Esophagus muscularis mucosa (tissue), 4 donors: ENCODE measurements around the gene SLC15A1. TPM values are rescaled to one million over a fixed set of nuclear protein-coding genes. Genes with fewer than 3 reads are reported as not detected.

ENCODE experiments used
- DNase-seq: peaks from one replicate; pipeline ENCODE4 v3.0.0-alpha.2; 2017; ENCODE audit errors: extremely low spot score
- H3K27ac ChIP-seq, 4 donors: fragments of 200-600 bp; sonication (generic); replicated peaks in 1 of 4; 1 replicate in 3 of 4; 2 replicates in 1 of 4; pipeline ENCODE4 v1.5.1; 2016 to 2019; ENCODE audit warnings: mild to moderate bottlenecking in 1 of 4
- H3K27me3 ChIP-seq, 4 donors: fragments of 200-600 bp; sonication (generic); one replicate each; pipeline versions ENCODE4 v1.5.1 to v1.6.0; 2016 to 2019
- H3K36me3 ChIP-seq, 4 donors: fragments of 200-600 bp; sonication (generic); one replicate each; pipeline ENCODE4 v1.5.1; 2016 to 2019
- H3K4me1 ChIP-seq, 4 donors: fragments of 200-600 bp; sonication (generic); one replicate each; pipeline ENCODE4 v1.5.1; 2016 to 2019
- H3K4me3 ChIP-seq, 4 donors: fragments of 200-600 bp; sonication (generic); 1 replicate in 2 of 4; 2 replicates in 2 of 4; pipeline ENCODE4 v1.5.1; 2016 to 2019; ENCODE audit warnings: mild to moderate bottlenecking in 4 of 4, moderate library complexity in 1 of 4
- H3K9me3 ChIP-seq, 4 donors: fragments of 200-600 bp; sonication (generic); 1 replicate in 3 of 4; 2 replicates in 1 of 4; pipeline ENCODE4 v1.5.1; 2016 to 2019
- EP300 ChIP-seq: sonication (generic); formaldehyde crosslinking; IDR thresholded peaks from one replicate; pipeline ENCODE4 v1.6.1; 2017; ENCODE audit warnings: antibody characterized with exemption
- POLR2A ChIP-seq: fragments of 450-650 bp; IDR thresholded peaks from one replicate; pipeline ENCODE4 v1.6.1; 2017; ENCODE audit warnings: antibody characterized with exemption, moderate library complexity, mild to moderate bottlenecking, low read depth
- POLR2AphosphoS5 ChIP-seq, 2 donors: sonication (generic); formaldehyde crosslinking; IDR thresholded peaks; one replicate each; pipeline ENCODE4 v1.6.1; 2017; ENCODE audit warnings: antibody characterized with exemption in 2 of 2
- WGBS: methylation state at CpG from one replicate; pipeline ENCODE4 v1.1.5; 2018; 5-methylcytosine and 5-hydroxymethylcytosine counted together
- intact Hi-C: fragments of 100-400 bp; cut with DNase I; formaldehyde crosslinking; loops from one replicate; pipeline ENCODE4 v1.15.1; 2023
- total RNA-seq, 4 donors: library from RNA; depleted of rRNA; stranded (reverse); fragments of >200 nt; gene quantifications; one replicate each; pipeline versions ENCODE4 v1.1.0 to v1.2.1, GENCODE V29; 2016
- TF ChIP-seq, protein P1 (sequence below), 3 experiments: fragments of 200-600 bp in 2 of 3; fragments of 450-650 bp in 1 of 3; sonication (generic) in 2 of 3; IDR thresholded peaks; one replicate each; pipeline ENCODE4 v1.5.1; 2017 to 2019; ENCODE audit warnings: antibody characterized with exemption in 3 of 3, mild to moderate bottlenecking in 2 of 3, moderate library complexity in 1 of 3

SLC15A1 gene
- total RNA-seq, 4 donors from 2014 or later: not detected

GRCh38 chr13:98717891-98718290 lies 34.6 kb downstream of the SLC15A1 start:
- Histone ChIP-seq H3K4me1 (no peaks in the 10 kb centered on the region), H3K27me3 (no peaks in the 10 kb centered on the region), H3K4me3 (no peak overlapping the region), H3K9me3 (no peaks in the 10 kb centered on the region), H3K27ac (no peak overlapping the region), H3K36me3 (no peaks in the 10 kb centered on the region)
- WGBS: 91% methylated on average over 6 of the region's 6 CpGs
- TF ChIP-seq, protein P1, sequence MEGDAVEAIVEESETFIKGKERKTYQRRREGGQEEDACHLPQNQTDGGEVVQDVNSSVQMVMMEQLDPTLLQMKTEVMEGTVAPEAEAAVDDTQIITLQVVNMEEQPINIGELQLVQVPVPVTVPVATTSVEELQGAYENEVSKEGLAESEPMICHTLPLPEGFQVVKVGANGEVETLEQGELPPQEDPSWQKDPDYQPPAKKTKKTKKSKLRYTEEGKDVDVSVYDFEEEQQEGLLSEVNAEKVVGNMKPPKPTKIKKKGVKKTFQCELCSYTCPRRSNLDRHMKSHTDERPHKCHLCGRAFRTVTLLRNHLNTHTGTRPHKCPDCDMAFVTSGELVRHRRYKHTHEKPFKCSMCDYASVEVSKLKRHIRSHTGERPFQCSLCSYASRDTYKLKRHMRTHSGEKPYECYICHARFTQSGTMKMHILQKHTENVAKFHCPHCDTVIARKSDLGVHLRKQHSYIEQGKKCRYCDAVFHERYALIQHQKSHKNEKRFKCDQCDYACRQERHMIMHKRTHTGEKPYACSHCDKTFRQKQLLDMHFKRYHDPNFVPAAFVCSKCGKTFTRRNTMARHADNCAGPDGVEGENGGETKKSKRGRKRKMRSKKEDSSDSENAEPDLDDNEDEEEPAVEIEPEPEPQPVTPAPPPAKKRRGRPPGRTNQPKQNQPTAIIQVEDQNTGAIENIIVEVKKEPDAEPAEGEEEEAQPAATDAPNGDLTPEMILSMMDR (IDR thresholded peaks at IDR 0.05): no peak
- TF ChIP-seq POLR2A (no peak), EP300 (no peak), POLR2AphosphoS5 (IDR thresholded peaks at IDR 0.05) (no peak)
- intact Hi-C loops: no loop called here
- DNase-seq: no peak

GRCh38 chr13:98717256-98717655 lies 35.2 kb downstream of the SLC15A1 start:
- DNase-seq: no peak
- 55% methylated on average over 5 of the region's 5 CpGs for WGBS
- no peaks in the 10 kb centered on the region for H3K27me3 ChIP-seq
- H3K36me3 ChIP-seq: no peaks in the 10 kb centered on the region
- H3K9me3 ChIP-seq: no peaks in the 10 kb centered on the region
- H3K4me3 ChIP-seq: no peak overlapping the region
- intact Hi-C loops: no loop called here
- H3K27ac ChIP-seq: no peak overlapping the region
- H3K4me1 ChIP-seq: no peaks in the 10 kb centered on the region
- no peak for TF ChIP-seq POLR2A
- TF ChIP-seq, protein P1 (IDR thresholded peaks at IDR 0.05): no peak
- TF ChIP-seq EP300: no peak
- TF ChIP-seq POLR2AphosphoS5 (IDR thresholded peaks at IDR 0.05): no peak

GRCh38 chr13:98710521-98710920 lies 42.0 kb downstream of the SLC15A1 start:
- Histone ChIP-seq H3K4me1 (no peaks in the 10 kb centered on the region), H3K36me3 (no peaks in the 10 kb centered on the region), H3K9me3 (no peaks in the 10 kb centered on the region), H3K27me3 (no peaks in the 10 kb centered on the region), H3K4me3 (no peak overlapping the region), H3K27ac (no peak overlapping the region)
- WGBS: 97% methylated on average over 7 of the region's 7 CpGs
- intact Hi-C loops: no loop called here
- TF ChIP-seq, protein P1 (IDR thresholded peaks at IDR 0.05): no peak
- no peak for TF ChIP-seq POLR2AphosphoS5 (IDR thresholded peaks at IDR 0.05)
- no peak for TF ChIP-seq POLR2A
- TF ChIP-seq EP300: no peak
- no peak for DNase-seq

DNA sequence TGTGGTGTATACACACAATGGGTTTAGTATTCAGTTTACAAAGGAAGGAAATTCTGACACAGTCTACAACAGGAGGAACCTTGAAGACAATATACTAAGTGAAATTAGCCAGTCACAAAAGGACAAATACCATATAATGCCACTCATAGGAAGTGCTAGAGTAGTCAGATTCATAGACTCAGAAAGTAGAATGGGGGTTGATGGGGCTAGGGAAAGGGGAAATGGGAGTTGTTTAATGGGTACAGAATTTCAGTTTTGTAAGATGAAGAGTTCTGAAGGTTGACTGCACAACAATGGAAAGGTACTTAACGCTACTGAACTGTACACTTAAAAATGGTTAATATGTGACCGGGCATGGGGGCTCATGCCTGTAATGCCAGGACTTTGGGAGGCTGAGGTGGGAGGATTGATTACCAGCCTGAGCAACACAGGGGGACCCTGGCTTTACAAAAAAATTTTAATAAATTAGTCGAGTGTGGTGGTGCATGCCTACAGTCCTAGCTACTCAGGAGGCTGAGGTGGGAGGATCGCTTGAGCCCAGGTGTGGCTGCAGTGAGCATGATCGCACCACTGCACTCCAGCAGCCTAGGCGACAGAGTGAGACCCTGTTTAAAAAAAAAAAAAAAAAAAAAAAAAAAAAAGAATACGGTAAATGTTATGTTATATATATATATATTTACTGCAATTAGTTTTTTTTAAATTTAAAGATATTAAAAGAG lies 45.0 kb downstream of the SLC15A1 start:
- no peaks in the 10 kb centered on the region for H3K9me3 ChIP-seq
- intact Hi-C loops: no loop called here
- H3K36me3 ChIP-seq: no peaks in the 10 kb centered on the region
- DNase-seq: no peak
- no peak overlapping the region for H3K27ac ChIP-seq
- no peak overlapping the region for H3K4me3 ChIP-seq
- peaks cover 0 to 12% (median 0%) of the 10 kb centered on the region in 4 donors for H3K27me3 ChIP-seq
- TF ChIP-seq EP300 (no peak), POLR2AphosphoS5 (IDR thresholded peaks at IDR 0.05) (no peak), POLR2A (no peak)
- TF ChIP-seq, protein P1 (IDR thresholded peaks at IDR 0.05): no peak
- WGBS: 93% methylated on average over 7 of the region's 7 CpGs
- no peaks in the 10 kb centered on the region for H3K4me1 ChIP-seq
